LNCaP clone FGC (cell line): Measurements from ENCODE around the gene NELFA.
A peak's percentile ranks its signal among the peaks of the same experiment; 100 is the strongest.

ENCODE experiments used
- DNase-seq: peaks from one replicate; pipeline ENCODE4 v3.0.0-alpha.2; 2011; ENCODE audit warnings: low read depth
- H3K4me3 ChIP-seq: 2 replicates; pipeline ENCODE4 v1.5.1; 2011; ENCODE audit warnings: mild to moderate bottlenecking, low read depth, low read length, control low read depth
- TF ChIP-seq, protein P1 (sequence below): IDR thresholded peaks from 2 replicates; pipeline ENCODE4 v1.5.1; 2012; ENCODE audit warnings: mild to moderate bottlenecking; ENCODE audit not compliant: control insufficient read depth, insufficient read depth; ENCODE audit errors: extremely low read depth

NELFA gene

DNA sequence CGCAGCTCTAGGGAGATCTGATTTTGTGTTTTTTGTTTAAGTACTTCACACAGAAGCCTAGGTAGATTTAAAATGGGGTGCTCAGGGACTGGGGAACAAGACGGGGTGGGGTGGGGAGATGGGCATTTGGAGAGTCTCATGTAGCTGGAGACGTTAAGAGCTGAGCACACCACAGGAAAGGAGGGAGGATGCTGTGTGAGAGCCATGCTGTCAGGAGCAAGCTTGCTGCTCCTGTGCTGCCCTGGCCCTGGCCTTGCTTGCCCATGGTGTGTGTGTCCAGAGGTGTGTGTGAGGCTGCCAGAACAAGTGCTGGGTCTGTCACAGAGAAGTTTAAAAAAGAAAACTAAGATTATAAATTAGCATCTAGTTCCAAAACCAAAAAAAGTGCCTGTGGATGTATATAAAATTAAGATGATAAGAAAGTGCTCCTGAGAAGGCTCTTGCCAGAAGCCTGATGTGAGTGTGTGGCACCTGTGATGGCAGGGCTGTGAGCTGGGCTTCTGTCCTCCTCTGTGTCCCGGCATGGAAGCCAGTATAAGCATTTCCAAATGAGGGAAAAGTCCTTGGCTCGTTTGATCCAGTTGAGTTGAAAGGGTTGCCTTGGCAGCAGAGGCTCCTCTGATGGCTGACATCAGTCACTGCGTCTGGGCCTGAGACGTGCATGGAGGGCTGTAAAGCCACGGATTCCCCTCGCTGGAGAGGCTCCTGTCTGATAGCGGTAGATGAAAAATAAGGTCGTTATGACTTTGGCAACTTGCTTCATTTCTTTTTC is 63.5 kb downstream of the NELFA start:
- TF ChIP-seq, protein P1, sequence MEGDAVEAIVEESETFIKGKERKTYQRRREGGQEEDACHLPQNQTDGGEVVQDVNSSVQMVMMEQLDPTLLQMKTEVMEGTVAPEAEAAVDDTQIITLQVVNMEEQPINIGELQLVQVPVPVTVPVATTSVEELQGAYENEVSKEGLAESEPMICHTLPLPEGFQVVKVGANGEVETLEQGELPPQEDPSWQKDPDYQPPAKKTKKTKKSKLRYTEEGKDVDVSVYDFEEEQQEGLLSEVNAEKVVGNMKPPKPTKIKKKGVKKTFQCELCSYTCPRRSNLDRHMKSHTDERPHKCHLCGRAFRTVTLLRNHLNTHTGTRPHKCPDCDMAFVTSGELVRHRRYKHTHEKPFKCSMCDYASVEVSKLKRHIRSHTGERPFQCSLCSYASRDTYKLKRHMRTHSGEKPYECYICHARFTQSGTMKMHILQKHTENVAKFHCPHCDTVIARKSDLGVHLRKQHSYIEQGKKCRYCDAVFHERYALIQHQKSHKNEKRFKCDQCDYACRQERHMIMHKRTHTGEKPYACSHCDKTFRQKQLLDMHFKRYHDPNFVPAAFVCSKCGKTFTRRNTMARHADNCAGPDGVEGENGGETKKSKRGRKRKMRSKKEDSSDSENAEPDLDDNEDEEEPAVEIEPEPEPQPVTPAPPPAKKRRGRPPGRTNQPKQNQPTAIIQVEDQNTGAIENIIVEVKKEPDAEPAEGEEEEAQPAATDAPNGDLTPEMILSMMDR, result no peak
- DNase-seq, result no peak

DNA sequence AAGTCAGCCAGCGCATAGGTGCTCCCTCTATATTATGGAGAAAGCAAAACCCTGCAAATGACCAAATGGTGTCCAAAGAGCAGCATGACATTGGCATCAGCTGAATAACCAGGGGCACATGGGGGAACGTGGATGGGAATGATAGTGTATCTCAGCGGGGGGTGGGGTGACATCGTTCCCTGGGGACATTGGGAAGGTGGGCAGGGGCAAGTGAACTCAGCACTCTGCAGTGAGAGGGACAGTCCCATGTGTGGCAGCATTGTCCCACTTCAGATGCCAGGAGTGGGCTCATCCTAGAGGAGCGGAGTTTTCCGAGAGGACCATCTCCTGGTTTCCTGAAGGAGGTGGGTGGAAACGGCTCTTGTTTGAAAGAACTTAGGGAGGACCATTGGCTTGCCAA is 64.8 kb downstream of the NELFA start:
- TF ChIP-seq, protein P1, result no peak
- no peak for DNase-seq
- no peak overlapping the region for H3K4me3 ChIP-seq

More for the DNA sequence above, 63.5 kb downstream of the NELFA start:
- H3K4me3 ChIP-seq, result no peak overlapping the region

DNA sequence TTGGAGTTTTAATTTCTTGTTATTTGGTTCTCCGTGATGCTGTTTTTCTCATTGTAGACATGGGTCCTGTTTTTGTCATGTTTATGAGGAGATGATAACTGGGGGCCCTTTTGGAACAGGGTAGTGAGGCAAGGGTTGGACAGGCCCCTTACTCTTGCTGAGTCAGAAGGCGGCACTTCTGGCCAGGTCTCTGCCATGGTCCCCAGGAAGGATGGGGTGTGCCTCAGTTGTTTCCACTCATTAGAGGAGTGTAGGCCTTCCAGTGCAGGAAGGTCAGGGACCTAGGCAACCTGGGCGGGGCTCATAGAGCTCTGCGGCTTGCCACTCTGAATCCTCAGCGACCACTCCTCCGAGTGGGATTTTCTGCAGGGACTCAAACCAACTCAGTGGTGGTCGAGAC is 68.2 kb downstream of the NELFA start:
- DNase-seq, result no peak
- TF ChIP-seq, protein P1, result no peak
- H3K4me3 ChIP-seq, result no peak overlapping the region; the same call in 1 of the 2 replicates

DNA sequence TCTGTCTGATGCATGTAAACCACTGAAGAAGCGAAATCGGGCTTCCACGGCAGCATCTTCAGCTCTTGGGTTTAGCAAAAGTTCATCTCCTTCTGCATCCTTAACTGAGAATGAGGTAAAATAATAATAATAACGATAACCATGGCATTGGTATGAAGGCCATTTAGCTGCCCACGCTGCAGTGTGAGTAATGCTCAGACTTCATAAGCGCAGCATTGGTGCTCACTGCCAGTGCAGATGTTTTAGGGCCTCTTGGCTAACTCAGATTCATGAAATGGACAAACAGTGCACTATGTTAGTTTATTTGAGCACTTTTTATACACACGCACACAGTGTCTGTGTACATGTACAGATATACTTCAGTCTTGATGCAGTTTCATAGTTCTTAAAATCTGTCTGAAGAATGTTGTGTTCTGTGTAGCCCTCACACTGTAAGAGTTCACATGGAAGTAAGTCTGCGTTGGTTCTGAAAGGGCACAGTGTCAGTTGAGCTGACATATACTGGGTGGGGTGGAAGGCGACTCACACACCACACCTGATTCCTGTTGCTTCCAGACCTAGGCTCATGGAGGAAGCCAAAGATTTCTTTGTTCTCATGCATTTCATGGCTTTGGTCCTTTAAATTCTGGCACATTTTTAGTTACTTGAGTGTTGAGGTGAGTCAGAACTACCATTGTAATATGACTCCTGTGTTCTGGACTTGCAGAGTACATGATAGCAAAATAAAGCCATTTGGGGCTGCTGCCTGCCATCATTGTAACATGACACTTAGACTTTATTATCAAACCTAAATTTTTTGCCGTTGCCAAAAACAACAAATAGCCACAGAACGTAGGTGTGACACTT is 68.9 kb downstream of the NELFA start:
- DNase-seq, result peak; percentile 85
- H3K4me3 ChIP-seq, result no peak overlapping the region; the same call in 1 of the 2 replicates
- TF ChIP-seq, protein P1, result no peak

DNA sequence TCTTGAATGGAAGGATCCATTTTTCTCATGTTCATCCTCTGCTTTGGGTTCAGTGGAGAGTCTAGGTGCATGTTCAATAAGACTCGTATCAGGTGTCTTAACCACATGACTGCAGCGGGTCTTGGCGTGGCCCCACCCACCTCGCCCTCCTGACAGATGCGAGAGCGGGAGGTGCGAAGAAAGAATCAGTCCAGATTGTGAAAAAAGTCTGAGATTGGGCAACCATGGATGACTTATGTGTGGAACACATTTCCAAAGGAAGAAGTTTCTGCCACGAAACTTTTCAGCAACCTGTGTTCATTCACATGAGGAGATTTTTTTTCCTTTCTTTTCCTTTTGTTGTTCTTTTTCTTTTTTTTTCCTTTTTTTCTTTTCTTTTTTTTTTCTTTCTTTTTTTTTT is 70.7 kb downstream of the NELFA start:
- DNase-seq, result no peak
- TF ChIP-seq, protein P1, result no peak
- H3K4me3 ChIP-seq, result no peak overlapping the region

DNA sequence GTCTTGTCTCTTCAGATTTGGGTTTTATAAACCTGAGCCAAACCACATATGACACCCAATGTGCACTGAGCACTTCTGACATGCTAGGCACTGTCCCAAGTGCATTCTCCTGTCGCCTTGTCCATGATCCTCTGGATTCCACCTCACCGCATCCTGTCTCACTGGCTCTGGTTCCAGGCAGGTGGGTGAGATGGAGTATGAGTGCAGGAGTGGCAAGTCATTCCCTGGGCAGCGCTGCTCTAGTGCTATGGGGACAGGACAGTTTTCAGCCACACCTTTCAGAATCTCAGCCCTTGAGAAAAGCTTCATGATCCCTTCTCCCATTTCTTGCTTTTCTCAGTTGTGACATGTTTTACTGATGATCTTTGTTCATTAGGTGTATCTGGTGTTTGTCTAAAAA is 71.2 kb downstream of the NELFA start:
- TF ChIP-seq, protein P1, result no peak
- H3K4me3 ChIP-seq, result no peak overlapping the region
- no peak for DNase-seq
